Measurements from ENCODE around the gene GTPBP4.

- no peak for TF ChIP-seq CTCF (IDR thresholded peaks at IDR 0.05)
- TF ChIP-seq POLR2A (IDR thresholded peaks at IDR 0.05): no peak
These were observed 18.6 kb upstream of the GTPBP4 start for GRCh38 chr10:969473-970150.
